ENCODE measurements around the gene UMODL1. TPM values are rescaled to one million over a fixed set of nuclear protein-coding genes. Genes with fewer than 3 reads are reported as not detected.

Gene UMODL1
- total RNA-seq, 1 experiment from 2014 or later: 0.18 TPM

DNA sequence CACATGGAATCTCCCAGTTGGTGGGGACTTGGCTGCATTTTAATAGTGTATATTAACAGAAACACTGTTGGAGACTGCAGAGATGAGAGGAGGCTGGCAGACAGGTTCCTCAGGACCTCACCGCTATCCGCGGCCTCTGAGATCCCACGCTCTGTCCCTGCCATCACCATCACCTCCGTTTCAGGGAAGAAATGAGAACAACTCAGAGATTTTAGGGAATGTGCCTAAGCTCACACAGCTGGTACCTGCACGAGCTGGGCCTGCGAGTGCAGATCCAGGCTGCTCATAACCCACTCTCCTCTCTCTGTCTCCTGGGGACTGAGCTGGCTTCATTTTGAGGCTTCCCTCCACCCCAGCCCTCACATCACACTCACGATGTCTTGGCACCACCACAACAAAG, 62.0 kb downstream of the UMODL1 start:
- Histone ChIP-seq H3K4me1 (ENCODE audit: control insufficient read depth, insufficient read depth, low read length) (no peaks in the 10 kb centered on the region), H3K9me3 (ENCODE audit: control insufficient read depth, insufficient read depth, low read depth, low read length) (no peaks in the 10 kb centered on the region), H3K4me3 (ENCODE audit: low read depth in 2 of 2, low read length in 2 of 2) (no peak overlapping the region), H3K36me3 (ENCODE audit: control insufficient read depth, insufficient read depth, low read length) (no peaks in the 10 kb centered on the region), H3K27ac (ENCODE audit: low read length) (no peak overlapping the region), H3K27me3 (ENCODE audit: control insufficient read depth, insufficient read depth, low read length) (no peaks in the 10 kb centered on the region)
- ATAC-seq: no peak
- in situ Hi-C loops (cut with HindIII; ENCODE audit: low pct_unique_long_range_greater_than_20kb, low sequenced_read_pairs): no loop called here
- DNase-seq (ENCODE audit: low read depth, low spot score): no peak
- intact Hi-C loops (cut with micrococcal nuclease; ENCODE audit: unreplicated experiment): no loop called here
- ChIA-PET CTCF (interaction anchor here (0.6 kb wide), 1 partner anchor 520 kb away, joined by 5 read pairs; no protein-coding TSS in a partner anchor), POLR2A (no interaction called here)
- no TSS peak for BruUV-seq (replicated peaks)
- TF ChIP-seq TCF7L2 (IDR thresholded peaks at IDR 0.05; ENCODE audit: low read depth, low read length): no peak
- no peak for TF ChIP-seq POLR2AphosphoS5 (IDR thresholded peaks at IDR 0.05; ENCODE audit: low read depth, low read length)
- TF ChIP-seq, protein P1, sequence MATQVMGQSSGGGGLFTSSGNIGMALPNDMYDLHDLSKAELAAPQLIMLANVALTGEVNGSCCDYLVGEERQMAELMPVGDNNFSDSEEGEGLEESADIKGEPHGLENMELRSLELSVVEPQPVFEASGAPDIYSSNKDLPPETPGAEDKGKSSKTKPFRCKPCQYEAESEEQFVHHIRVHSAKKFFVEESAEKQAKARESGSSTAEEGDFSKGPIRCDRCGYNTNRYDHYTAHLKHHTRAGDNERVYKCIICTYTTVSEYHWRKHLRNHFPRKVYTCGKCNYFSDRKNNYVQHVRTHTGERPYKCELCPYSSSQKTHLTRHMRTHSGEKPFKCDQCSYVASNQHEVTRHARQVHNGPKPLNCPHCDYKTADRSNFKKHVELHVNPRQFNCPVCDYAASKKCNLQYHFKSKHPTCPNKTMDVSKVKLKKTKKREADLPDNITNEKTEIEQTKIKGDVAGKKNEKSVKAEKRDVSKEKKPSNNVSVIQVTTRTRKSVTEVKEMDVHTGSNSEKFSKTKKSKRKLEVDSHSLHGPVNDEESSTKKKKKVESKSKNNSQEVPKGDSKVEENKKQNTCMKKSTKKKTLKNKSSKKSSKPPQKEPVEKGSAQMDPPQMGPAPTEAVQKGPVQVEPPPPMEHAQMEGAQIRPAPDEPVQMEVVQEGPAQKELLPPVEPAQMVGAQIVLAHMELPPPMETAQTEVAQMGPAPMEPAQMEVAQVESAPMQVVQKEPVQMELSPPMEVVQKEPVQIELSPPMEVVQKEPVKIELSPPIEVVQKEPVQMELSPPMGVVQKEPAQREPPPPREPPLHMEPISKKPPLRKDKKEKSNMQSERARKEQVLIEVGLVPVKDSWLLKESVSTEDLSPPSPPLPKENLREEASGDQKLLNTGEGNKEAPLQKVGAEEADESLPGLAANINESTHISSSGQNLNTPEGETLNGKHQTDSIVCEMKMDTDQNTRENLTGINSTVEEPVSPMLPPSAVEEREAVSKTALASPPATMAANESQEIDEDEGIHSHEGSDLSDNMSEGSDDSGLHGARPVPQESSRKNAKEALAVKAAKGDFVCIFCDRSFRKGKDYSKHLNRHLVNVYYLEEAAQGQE (IDR thresholded peaks at IDR 0.05; ENCODE audit: insufficient read depth in 1 of 2, low read depth in 2 of 2, low read length in 1 of 2): no peak
- TF ChIP-seq, protein P2, sequence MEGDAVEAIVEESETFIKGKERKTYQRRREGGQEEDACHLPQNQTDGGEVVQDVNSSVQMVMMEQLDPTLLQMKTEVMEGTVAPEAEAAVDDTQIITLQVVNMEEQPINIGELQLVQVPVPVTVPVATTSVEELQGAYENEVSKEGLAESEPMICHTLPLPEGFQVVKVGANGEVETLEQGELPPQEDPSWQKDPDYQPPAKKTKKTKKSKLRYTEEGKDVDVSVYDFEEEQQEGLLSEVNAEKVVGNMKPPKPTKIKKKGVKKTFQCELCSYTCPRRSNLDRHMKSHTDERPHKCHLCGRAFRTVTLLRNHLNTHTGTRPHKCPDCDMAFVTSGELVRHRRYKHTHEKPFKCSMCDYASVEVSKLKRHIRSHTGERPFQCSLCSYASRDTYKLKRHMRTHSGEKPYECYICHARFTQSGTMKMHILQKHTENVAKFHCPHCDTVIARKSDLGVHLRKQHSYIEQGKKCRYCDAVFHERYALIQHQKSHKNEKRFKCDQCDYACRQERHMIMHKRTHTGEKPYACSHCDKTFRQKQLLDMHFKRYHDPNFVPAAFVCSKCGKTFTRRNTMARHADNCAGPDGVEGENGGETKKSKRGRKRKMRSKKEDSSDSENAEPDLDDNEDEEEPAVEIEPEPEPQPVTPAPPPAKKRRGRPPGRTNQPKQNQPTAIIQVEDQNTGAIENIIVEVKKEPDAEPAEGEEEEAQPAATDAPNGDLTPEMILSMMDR (IDR thresholded peaks at IDR 0.05): no peak

DNA sequence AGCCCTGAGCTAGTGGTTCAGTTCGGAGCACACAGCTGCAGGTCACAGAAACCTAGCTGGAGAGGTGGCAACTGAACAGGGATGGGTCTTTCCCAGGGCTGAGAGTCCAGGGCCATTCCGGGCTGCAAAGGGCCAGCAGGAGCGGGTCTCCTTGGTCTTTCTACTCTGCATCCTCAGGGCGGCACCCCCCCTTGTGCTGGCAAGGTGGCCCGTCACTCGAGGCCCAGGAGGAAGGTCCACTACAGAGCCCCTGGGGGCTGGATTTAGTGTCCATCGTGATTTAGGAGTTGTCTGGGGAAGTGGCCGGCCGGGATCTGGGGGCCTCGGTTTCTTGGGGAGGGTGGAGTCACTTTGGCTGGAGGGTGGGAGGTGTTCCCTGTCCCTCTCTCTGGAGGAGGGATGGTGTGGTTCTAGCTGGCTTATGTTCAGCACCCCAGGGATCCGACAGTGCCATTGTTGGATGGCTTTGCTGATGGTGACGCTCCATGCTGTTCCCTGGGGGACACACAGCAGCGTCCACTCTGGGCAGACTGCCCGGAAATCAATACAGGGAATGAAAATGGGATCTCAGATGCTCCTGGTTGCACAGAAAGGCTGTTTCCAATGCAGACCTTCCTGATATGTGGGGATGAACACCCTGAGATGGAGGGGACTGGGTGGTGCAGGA, 64.4 kb downstream of the UMODL1 start:
- no peak for DNase-seq (ENCODE audit: low read depth, low spot score)
- no peak overlapping the region for H3K4me3 ChIP-seq (ENCODE audit: low read depth in 2 of 2, low read length in 2 of 2)
- no peaks in the 10 kb centered on the region for H3K9me3 ChIP-seq (ENCODE audit: control insufficient read depth, insufficient read depth, low read depth, low read length)
- in situ Hi-C loops (cut with HindIII; ENCODE audit: low pct_unique_long_range_greater_than_20kb, low sequenced_read_pairs): no loop called here
- POLR2A ChIA-PET: interaction anchor here (0.5 kb wide), 1 partner anchor 784 kb away, joined by 6 read pairs; no protein-coding TSS in a partner anchor
- H3K27me3 ChIP-seq (ENCODE audit: control insufficient read depth, insufficient read depth, low read length): no peaks in the 10 kb centered on the region
- intact Hi-C loops (cut with micrococcal nuclease; ENCODE audit: unreplicated experiment): no loop called here
- no peak overlapping the region for H3K27ac ChIP-seq (ENCODE audit: low read length)
- no peak for ATAC-seq
- no peaks in the 10 kb centered on the region for H3K36me3 ChIP-seq (ENCODE audit: control insufficient read depth, insufficient read depth, low read length)
- no peaks in the 10 kb centered on the region for H3K4me1 ChIP-seq (ENCODE audit: control insufficient read depth, insufficient read depth, low read length)
- CTCF ChIA-PET: no interaction called here
- BruUV-seq (replicated peaks): no TSS peak
- TF ChIP-seq SIN3A (IDR thresholded peaks at IDR 0.05; ENCODE audit: borderline replicate concordance, insufficient read depth, low read depth, low read length) (no peak), POLR2AphosphoS5 (IDR thresholded peaks at IDR 0.05; ENCODE audit: low read depth, low read length) (no peak), TCF7L2 (IDR thresholded peaks at IDR 0.05; ENCODE audit: low read depth, low read length) (no peak)
- TF ChIP-seq, protein P1 (IDR thresholded peaks at IDR 0.05; ENCODE audit: insufficient read depth in 1 of 2, low read depth in 2 of 2, low read length in 1 of 2): no peak
